Chondrocyte (in vitro differentiated cells): ENCODE results near the gene PAX2. TPM values are rescaled to one million over a fixed set of nuclear protein-coding genes. Genes with fewer than 3 reads are reported as not detected.

ENCODE experiments used
- DNase-seq: peaks from one replicate; pipeline ENCODE4 v3.0.0; 2021; ENCODE audit warnings: mixed read lengths, low spot score
- H3K27ac Mint-ChIP-seq: one replicate; pipeline ENCODE4 v1.8.0; 2021; ENCODE audit warnings: mild to moderate bottlenecking, moderate library complexity, mixed read lengths; ENCODE audit not compliant: unreplicated experiment
- H3K27me3 Mint-ChIP-seq: 2 replicates; pipeline ENCODE4 v1.8.0; 2021; ENCODE audit warnings: low read depth, mixed read lengths
- H3K36me3 Mint-ChIP-seq: 2 replicates; pipeline ENCODE4 v1.8.0; 2021; ENCODE audit warnings: low read depth, mixed read lengths
- H3K4me1 Mint-ChIP-seq: 2 replicates; pipeline ENCODE4 v1.8.0; 2021; ENCODE audit warnings: low read depth, mild to moderate bottlenecking, mixed read lengths
- H3K4me3 Mint-ChIP-seq: one replicate; pipeline ENCODE4 v1.8.0; 2021; ENCODE audit warnings: mild to moderate bottlenecking, moderate library complexity, mixed read lengths; ENCODE audit not compliant: unreplicated experiment
- H3K9me3 Mint-ChIP-seq: 2 replicates; pipeline ENCODE4 v1.8.0; 2021; ENCODE audit warnings: low read depth, mixed read lengths
- CTCF ChIP-seq: fragments of 200-600 bp; sonication (generic); IDR thresholded peaks from 2 replicates; pipeline ENCODE4 v1.5.0; 2021; ENCODE audit warnings: antibody characterized with exemption, mild to moderate bottlenecking, moderate library complexity
- total RNA-seq: library from RNA; stranded (reverse); gene quantifications from 3 replicates; pipeline ENCODE4 v1.2.1, GENCODE V29; 2021

Gene PAX2
- total RNA-seq, 1 donor from 2014 or later: 0.62 TPM

DNA sequence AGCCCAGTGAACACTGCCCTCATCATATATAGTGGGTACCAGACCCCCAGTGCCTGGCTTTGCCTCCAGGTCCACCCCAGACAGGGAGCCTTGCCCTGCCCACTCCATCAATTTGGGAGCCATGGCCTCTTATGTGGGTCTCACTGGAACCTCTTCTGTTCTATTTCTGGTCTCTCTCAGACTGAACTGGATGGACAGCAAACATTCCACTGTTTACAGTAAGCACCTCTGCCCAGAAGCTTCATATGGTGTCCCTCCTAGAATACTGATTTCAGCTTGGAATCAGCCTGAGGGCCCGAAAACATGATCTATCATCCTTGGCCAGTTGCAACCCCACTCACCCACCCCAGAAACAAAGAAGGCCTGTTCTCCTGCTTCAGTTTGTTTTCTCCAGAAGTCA, 86.4 kb downstream of the PAX2 start:
- Mint-ChIP-seq H3K27ac (no peak overlapping the region), H3K27me3 (peaks cover 60% of the 10 kb centered on the region), H3K4me1 (peaks cover 22% of the 10 kb centered on the region), H3K36me3 (peaks cover 4% of the 10 kb centered on the region), H3K9me3 (no peaks in the 10 kb centered on the region), H3K4me3 (no peak overlapping the region)
- no peak for DNase-seq
- no peak for TF ChIP-seq CTCF

DNA sequence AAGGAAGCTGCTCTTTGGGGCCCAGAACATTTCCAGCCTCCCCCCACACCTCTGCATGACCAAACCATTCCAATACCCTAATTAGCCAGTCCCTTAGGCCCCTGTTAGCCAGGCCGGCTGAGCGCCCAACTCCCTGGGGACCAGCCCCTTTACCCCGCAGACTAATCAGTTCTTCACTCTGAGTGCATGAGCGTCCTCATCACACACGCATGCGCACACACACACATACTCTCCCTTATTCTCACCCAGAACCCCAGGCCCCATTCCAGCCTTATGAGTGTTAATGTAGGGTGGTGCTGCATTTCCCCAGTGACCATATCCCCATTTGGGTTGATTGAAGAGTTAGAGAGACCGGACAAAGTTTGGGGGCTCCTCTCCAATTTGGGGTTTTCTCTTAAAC, 90.4 kb downstream of the PAX2 start:
- Mint-ChIP-seq H3K27me3 (peaks cover 40% of the 10 kb centered on the region), H3K9me3 (no peaks in the 10 kb centered on the region), H3K36me3 (peaks cover 4% of the 10 kb centered on the region), H3K4me1 (no peaks in the 10 kb centered on the region), H3K4me3 (no peak overlapping the region), H3K27ac (no peak overlapping the region)
- no peak for TF ChIP-seq CTCF
- no peak for DNase-seq

DNA sequence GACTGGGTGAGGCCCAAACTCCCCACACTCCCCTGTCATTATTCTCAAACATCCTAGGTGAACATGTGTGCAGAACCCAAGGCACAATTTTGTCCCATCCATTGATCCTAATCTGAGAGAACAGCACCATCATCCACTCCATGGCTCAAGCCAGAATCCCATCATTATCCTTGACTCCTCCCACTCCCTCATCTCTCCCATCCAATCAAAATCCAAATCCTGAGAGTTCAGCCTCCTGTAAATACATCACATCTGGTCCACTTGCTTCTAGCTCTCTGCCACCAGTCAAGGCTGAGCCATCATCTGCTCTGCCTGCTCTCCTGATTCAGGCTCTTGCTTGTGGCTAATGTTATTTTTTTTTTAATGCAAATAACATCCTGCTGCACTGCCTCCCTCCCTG, 91.5 kb downstream of the PAX2 start:
- H3K9me3 Mint-ChIP-seq: peaks cover 2% of the 10 kb centered on the region
- DNase-seq: no peak
- no peak overlapping the region for H3K4me3 Mint-ChIP-seq
- no peak overlapping the region for H3K27ac Mint-ChIP-seq
- H3K27me3 Mint-ChIP-seq: peaks cover 37% of the 10 kb centered on the region
- no peak for TF ChIP-seq CTCF
- H3K4me1 Mint-ChIP-seq: no peaks in the 10 kb centered on the region
- H3K36me3 Mint-ChIP-seq: peaks cover 4% of the 10 kb centered on the region

GRCh38 chr10:100837300-100837699, 91.9 kb downstream of the PAX2 start:
- H3K36me3 Mint-ChIP-seq: peaks cover 4% of the 10 kb centered on the region
- no peaks in the 10 kb centered on the region for H3K4me1 Mint-ChIP-seq
- no peak overlapping the region for H3K27ac Mint-ChIP-seq
- TF ChIP-seq CTCF: no peak
- no peak overlapping the region for H3K4me3 Mint-ChIP-seq
- H3K9me3 Mint-ChIP-seq: peaks cover 2% of the 10 kb centered on the region
- DNase-seq: no peak
- peaks cover 34% of the 10 kb centered on the region for H3K27me3 Mint-ChIP-seq

DNA sequence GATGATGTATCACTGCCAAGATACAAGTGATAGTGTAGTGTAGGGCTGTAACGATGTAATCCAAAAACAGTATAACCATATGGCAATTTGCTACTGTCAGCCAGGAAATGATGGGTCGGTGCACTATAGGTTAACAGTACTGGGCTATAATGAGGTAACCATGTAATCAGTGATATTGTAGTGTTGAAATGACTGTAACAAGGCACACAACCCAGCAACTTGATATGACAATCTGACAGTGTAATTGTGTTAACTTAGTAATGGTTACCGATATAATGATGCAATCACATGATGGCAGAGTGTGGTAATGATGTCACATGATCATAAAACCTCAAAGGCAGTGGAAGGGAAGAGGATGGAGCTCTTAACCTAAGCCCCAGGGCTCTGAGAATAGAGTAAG, 93.6 kb downstream of the PAX2 start:
- DNase-seq: no peak
- peaks cover 24% of the 10 kb centered on the region for H3K27me3 Mint-ChIP-seq
- H3K36me3 Mint-ChIP-seq: no peaks in the 10 kb centered on the region
- H3K27ac Mint-ChIP-seq: no peak overlapping the region
- no peak for TF ChIP-seq CTCF
- peaks cover 2% of the 10 kb centered on the region for H3K9me3 Mint-ChIP-seq
- no peaks in the 10 kb centered on the region for H3K4me1 Mint-ChIP-seq
- no peak overlapping the region for H3K4me3 Mint-ChIP-seq
